HG03439 (cell line): ENCODE data around the gene SMYD5.
A peak's percentile ranks its signal among the peaks of the same experiment; 100 is the strongest.

Experiments
- ATAC-seq: cut with Tn5 transposase; IDR thresholded peaks from one replicate; pipeline ENCODE4 v1.9.1; 2021; ENCODE audit warnings: mild to moderate bottlenecking, moderate library complexity; ENCODE audit not compliant: unreplicated experiment

The SMYD5 gene

GRCh38 chr2:73203055-73203681, 10.9 kb upstream of the SMYD5 start:
- ATAC-seq, result no peak

GRCh38 chr2:73205611-73206010, 8.4 kb upstream of the SMYD5 start:
- no peak for ATAC-seq

- no peak for ATAC-seq
Observed at GRCh38 chr2:73208258-73208657, 5.8 kb upstream of the SMYD5 start.

GRCh38 chr2:73210019-73210418, 4.0 kb upstream of the SMYD5 start:
- no peak for ATAC-seq

- ATAC-seq, result no peak
Observed at GRCh38 chr2:73210696-73211095, 3.3 kb upstream of the SMYD5 start.

- ATAC-seq, result no peak
Observed at GRCh38 chr2:73212098-73212447, 2.0 kb upstream of the SMYD5 start.

GRCh38 chr2:73212448-73213176, 1.4 kb upstream of the SMYD5 start:
- ATAC-seq, result peak; percentile 60

- no peak for ATAC-seq
Observed at GRCh38 chr2:73215254-73215653, 1.2 kb downstream of the SMYD5 start.

GRCh38 chr2:73217160-73217559, 3.1 kb downstream of the SMYD5 start:
- ATAC-seq, result no peak

- ATAC-seq, result no peak
Observed at GRCh38 chr2:73217826-73218225, 3.8 kb downstream of the SMYD5 start.

GRCh38 chr2:73218298-73218697, 4.3 kb downstream of the SMYD5 start:
- no peak for ATAC-seq

- ATAC-seq, result no peak
Observed at GRCh38 chr2:73223821-73224220, 9.8 kb downstream of the SMYD5 start.

GRCh38 chr2:73225513-73226360, 11.7 kb downstream of the SMYD5 start:
- no peak for ATAC-seq

- ATAC-seq, result no peak
Observed at GRCh38 chr2:73227086-73227485, 13.0 kb downstream of the SMYD5 start.

- ATAC-seq, result no peak
Observed at GRCh38 chr2:73228631-73229030, 14.6 kb downstream of the SMYD5 start.

GRCh38 chr2:73232403-73233153, 18.5 kb downstream of the SMYD5 start:
- peak; percentile 2 for ATAC-seq

- peak; percentile 88 for ATAC-seq
Observed at GRCh38 chr2:73233154-73233931, 19.3 kb downstream of the SMYD5 start, which contains the start of gene PRADC1. TSS of gene PRADC1 (minus strand) at chr2:73233239. CDS start at chr2:73233160, 79 bp downstream.

GRCh38 chr2:73233932-73234832, 20.1 kb downstream of the SMYD5 start, which contains the start of gene CCT7:
TSS of gene CCT7 (plus strand) at chr2:73234308. CDS start at chr2:73234379, 71 bp downstream.
- peak; percentile 75 for ATAC-seq
